Activated T-cell treated with anti-CD3 and anti-CD28 coated beads, Interleukin-2, amount 50 U/mL, for 72 hours (primary cell): ENCODE measurements around the gene PLXNA2. TPM values are rescaled to one million over a fixed set of nuclear protein-coding genes. Genes with fewer than 3 reads are reported as not detected.
A peak's percentile ranks its signal among the peaks of the same experiment; 100 is the strongest.

Experiments
- ATAC-seq, 2 donors: fragments of 150-1000 bp; cut with Tn5 transposase; replicated peaks in 1 of 2; 2 replicates each; pipeline ENCODE4 v1.10.0; 2021; ENCODE audit warnings: moderate library complexity in 2 of 2, mild to moderate bottlenecking in 1 of 2
- DNase-seq, 2 donors: peaks; one replicate each; pipeline ENCODE4 v3.0.0; 2021 to 2022; ENCODE audit warnings: mixed read lengths in 1 of 2
- H3K27ac Mint-ChIP-seq: one replicate; pipeline ENCODE4 v1.8.0; 2022; ENCODE audit warnings: mild to moderate bottlenecking, moderate library complexity, mixed read lengths
- H3K27me3 Mint-ChIP-seq: one replicate; pipeline ENCODE4 v1.8.0; 2022; ENCODE audit warnings: low read depth, mixed read lengths
- H3K36me3 Mint-ChIP-seq, 2 donors: one replicate each; pipeline ENCODE4 v1.8.0; 2022; ENCODE audit warnings: mixed read lengths in 2 of 2, mild to moderate bottlenecking in 1 of 2; ENCODE audit not compliant: insufficient read depth in 2 of 2
- H3K4me1 Mint-ChIP-seq: one replicate; pipeline ENCODE4 v1.8.0; 2022; ENCODE audit warnings: low read depth, mixed read lengths
- H3K4me3 Mint-ChIP-seq, 2 donors: one replicate each; pipeline ENCODE4 v1.8.0; 2022; ENCODE audit warnings: mild to moderate bottlenecking in 2 of 2, mixed read lengths in 2 of 2, moderate library complexity in 2 of 2
- H3K9me3 Mint-ChIP-seq, 2 donors: one replicate each; pipeline ENCODE4 v1.8.0; 2022; ENCODE audit warnings: mixed read lengths in 2 of 2
- total RNA-seq, 2 donors: library from RNA; stranded (reverse); gene quantifications; one replicate each; pipeline ENCODE4 v1.2.3, GENCODE V29; 2022

Gene PLXNA2
- total RNA-seq, 2 donors from 2014 or later, result 0.07 to 0.72 TPM

- Mint-ChIP-seq H3K27me3 (peaks cover 12% of the 10 kb centered on the region), H3K9me3 (no peaks in the 10 kb centered on the region), H3K27ac (no peak overlapping the region), H3K4me3 (no peak overlapping the region), H3K36me3 (no peaks in the 10 kb centered on the region), H3K4me1 (no peaks in the 10 kb centered on the region)
- no peak for ATAC-seq
- DNase-seq, result peak in 1 of 2 donors; percentile 7
Observed at GRCh38 chr1:207993477-207994445, 250.4 kb downstream of the PLXNA2 start.

DNA sequence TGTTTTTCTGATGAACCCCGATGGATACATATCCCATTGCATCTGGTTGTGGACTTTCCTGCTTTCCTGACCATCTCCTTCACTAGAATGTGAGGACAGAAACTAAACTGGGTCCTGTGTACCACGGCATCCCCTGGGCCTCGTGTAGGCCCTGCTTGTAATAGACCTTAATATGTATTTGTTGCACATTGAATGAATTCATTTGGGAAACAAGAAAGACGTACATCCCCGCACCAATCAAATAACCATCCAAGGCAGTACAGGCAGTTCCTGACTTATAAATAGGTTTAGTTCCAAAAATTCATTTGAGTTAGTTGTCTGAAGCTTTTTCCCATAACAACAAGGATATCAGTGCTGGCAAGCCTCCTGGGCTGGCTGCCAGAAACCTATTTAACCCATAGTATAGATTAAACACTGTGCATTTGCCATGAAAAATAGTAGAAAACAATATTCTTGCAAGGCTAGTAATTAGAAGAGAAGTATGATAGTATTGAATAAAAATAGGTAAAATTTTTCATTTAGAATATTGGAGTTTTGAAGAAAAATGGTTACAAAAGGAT lies 251.4 kb downstream of the PLXNA2 start:
- no peak for DNase-seq
- H3K27ac Mint-ChIP-seq, result no peak overlapping the region
- H3K4me3 Mint-ChIP-seq, result no peak overlapping the region
- H3K36me3 Mint-ChIP-seq, result no peaks in the 10 kb centered on the region
- H3K27me3 Mint-ChIP-seq, result peaks cover 15% of the 10 kb centered on the region
- ATAC-seq, result no peak
- H3K4me1 Mint-ChIP-seq, result no peaks in the 10 kb centered on the region
- no peaks in the 10 kb centered on the region for H3K9me3 Mint-ChIP-seq

- H3K27ac Mint-ChIP-seq, result no peak overlapping the region
- no peaks in the 10 kb centered on the region for H3K4me1 Mint-ChIP-seq
- DNase-seq (no peak), ATAC-seq (no peak)
- no peaks in the 10 kb centered on the region for H3K36me3 Mint-ChIP-seq
- H3K9me3 Mint-ChIP-seq, result no peaks in the 10 kb centered on the region
- H3K4me3 Mint-ChIP-seq, result no peak overlapping the region
- H3K27me3 Mint-ChIP-seq, result peaks cover 17% of the 10 kb centered on the region
Observed at GRCh38 chr1:207991583-207992026, 252.6 kb downstream of the PLXNA2 start.

DNA sequence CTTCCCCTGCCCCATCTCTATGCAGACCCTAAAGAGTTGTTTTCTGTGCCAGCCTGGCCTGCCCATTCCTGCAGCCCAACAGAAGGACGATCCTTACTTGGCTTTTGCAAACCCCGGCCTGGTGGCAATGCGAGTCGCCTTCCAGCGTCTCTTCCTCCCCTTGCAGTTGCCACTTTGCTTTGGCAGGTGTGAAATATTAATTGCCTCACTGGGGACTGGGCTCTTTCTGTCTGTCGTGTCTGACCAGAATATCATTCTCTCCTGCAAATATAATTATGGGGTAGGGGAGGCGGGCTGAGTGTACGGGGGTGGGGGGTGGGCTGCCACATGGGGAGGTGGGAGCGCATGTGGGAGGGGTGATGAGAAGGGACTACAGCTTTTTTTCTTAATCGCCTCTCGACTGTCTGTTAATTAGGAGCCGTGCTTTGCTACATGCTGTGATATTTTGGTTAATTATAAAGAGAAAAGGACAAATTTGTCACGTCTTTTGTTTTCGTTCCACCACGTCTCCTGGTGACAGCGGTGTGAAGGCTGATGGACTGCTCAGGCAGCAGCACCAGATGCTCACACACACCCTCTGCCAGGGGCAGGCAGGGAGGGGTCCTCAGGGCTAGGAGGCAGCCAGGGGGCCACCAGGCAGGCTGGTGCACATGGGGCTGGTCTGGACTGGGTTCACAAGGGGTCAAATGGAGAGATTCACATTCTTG lies 253.2 kb downstream of the PLXNA2 start:
- no peak for DNase-seq
- Mint-ChIP-seq H3K36me3 (no peaks in the 10 kb centered on the region), H3K27me3 (peaks cover 17% of the 10 kb centered on the region), H3K9me3 (no peaks in the 10 kb centered on the region), H3K4me1 (no peaks in the 10 kb centered on the region), H3K27ac (no peak overlapping the region), H3K4me3 (no peak overlapping the region)
- no peak for ATAC-seq

GRCh38 chr1:207990455-207990854 lies 253.7 kb downstream of the PLXNA2 start:
- Mint-ChIP-seq H3K4me1 (no peaks in the 10 kb centered on the region), H3K27ac (no peak overlapping the region), H3K27me3 (peaks cover 17% of the 10 kb centered on the region), H3K9me3 (no peaks in the 10 kb centered on the region), H3K4me3 (no peak overlapping the region), H3K36me3 (no peaks in the 10 kb centered on the region)
- no peak for DNase-seq
- ATAC-seq, result no peak

- ATAC-seq, result no peak
- Mint-ChIP-seq H3K27ac (no peak overlapping the region), H3K36me3 (no peaks in the 10 kb centered on the region), H3K4me3 (no peak overlapping the region), H3K9me3 (no peaks in the 10 kb centered on the region), H3K4me1 (no peaks in the 10 kb centered on the region), H3K27me3 (peaks cover 17% of the 10 kb centered on the region)
- no peak for DNase-seq
Observed at GRCh38 chr1:207988326-207989165, 255.6 kb downstream of the PLXNA2 start.

DNA sequence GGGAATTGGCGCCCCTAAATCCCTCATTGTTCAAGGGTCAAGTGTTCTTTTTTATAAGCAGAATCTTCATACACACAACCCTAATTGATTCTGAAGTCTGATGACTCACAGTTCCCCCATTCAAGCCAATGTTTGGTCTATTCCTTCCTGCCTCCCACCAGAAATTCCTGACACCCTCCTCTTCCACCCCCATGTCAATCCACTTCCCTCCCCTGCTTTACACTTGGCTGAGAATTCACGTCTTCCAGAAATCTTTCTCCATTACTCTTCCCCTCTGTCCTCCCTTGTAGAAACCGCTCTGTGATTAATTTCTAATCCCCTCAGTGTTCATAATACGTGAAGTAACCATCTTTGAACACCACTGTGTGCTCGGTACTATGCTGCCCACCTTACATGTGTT lies 257.0 kb downstream of the PLXNA2 start:
- peaks cover 23% of the 10 kb centered on the region for H3K27me3 Mint-ChIP-seq
- H3K27ac Mint-ChIP-seq, result no peak overlapping the region
- no peaks in the 10 kb centered on the region for H3K4me1 Mint-ChIP-seq
- ATAC-seq, result no peak
- no peaks in the 10 kb centered on the region for H3K36me3 Mint-ChIP-seq
- H3K9me3 Mint-ChIP-seq, result no peaks in the 10 kb centered on the region
- no peak for DNase-seq
- no peak overlapping the region for H3K4me3 Mint-ChIP-seq

GRCh38 chr1:207985996-207986395 lies 258.2 kb downstream of the PLXNA2 start:
- DNase-seq (no peak), ATAC-seq (no peak)
- Mint-ChIP-seq H3K9me3 (no peaks in the 10 kb centered on the region), H3K36me3 (no peaks in the 10 kb centered on the region), H3K27ac (no peak overlapping the region), H3K4me1 (no peaks in the 10 kb centered on the region), H3K4me3 (no peak overlapping the region), H3K27me3 (peaks cover 25% of the 10 kb centered on the region)

GRCh38 chr1:207984831-207985572 lies 259.2 kb downstream of the PLXNA2 start:
- Mint-ChIP-seq H3K36me3 (no peaks in the 10 kb centered on the region), H3K27me3 (peaks cover 18% of the 10 kb centered on the region)
- ATAC-seq, result no peak

DNA sequence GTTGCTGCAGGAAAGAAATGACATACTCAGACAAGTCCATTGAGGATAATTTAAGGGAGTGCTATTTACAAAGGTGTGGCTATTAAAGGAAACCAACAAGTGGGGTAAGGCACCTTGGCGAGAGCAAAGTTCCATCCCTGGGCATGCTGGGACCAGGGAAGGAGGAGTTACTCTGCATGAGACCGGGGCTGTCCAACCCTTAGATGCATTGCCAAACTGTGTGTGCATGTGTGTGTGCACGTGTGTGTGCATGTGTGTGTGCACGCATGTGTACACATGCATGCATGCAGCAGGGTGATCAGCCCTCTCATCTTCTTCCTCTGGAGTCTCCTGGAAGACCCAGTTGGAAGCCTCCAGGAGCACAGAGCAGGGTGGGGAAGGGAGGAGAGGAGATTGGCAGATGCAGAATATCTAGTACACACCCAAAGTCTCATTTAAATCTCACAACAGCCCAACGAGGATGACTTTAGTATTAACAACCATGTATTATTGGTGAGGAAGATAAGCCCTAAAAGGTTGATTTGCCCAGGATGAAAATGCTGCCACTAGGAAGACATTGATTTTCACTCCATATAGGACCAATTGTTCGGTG lies 261.0 kb downstream of the PLXNA2 start:
- DNase-seq (no peak), ATAC-seq (no peak)
- no peaks in the 10 kb centered on the region for H3K4me1 Mint-ChIP-seq
- H3K36me3 Mint-ChIP-seq, result no peaks in the 10 kb centered on the region
- peaks cover 19% of the 10 kb centered on the region for H3K27me3 Mint-ChIP-seq
- H3K9me3 Mint-ChIP-seq, result no peaks in the 10 kb centered on the region
- no peak overlapping the region for H3K27ac Mint-ChIP-seq
- no peak overlapping the region for H3K4me3 Mint-ChIP-seq

More at GRCh38 chr1:207984831-207985572, 259.2 kb downstream of the PLXNA2 start:
- H3K9me3 Mint-ChIP-seq, result no peaks in the 10 kb centered on the region
- H3K4me3 Mint-ChIP-seq, result no peak overlapping the region
- no peak overlapping the region for H3K27ac Mint-ChIP-seq
- no peaks in the 10 kb centered on the region for H3K4me1 Mint-ChIP-seq
- DNase-seq, result no peak

GRCh38 chr1:207981976-207982375 lies 262.2 kb downstream of the PLXNA2 start:
- Mint-ChIP-seq H3K27me3 (peaks cover 14% of the 10 kb centered on the region), H3K36me3 (no peaks in the 10 kb centered on the region), H3K27ac (no peak overlapping the region), H3K4me1 (no peaks in the 10 kb centered on the region), H3K4me3 (no peak overlapping the region), H3K9me3 (no peaks in the 10 kb centered on the region)
- no peak for DNase-seq
- ATAC-seq, result no peak

- Mint-ChIP-seq H3K9me3 (no peaks in the 10 kb centered on the region), H3K36me3 (no peaks in the 10 kb centered on the region), H3K4me3 (no peak overlapping the region), H3K27ac (no peak overlapping the region), H3K27me3 (peaks cover 20% of the 10 kb centered on the region), H3K4me1 (no peaks in the 10 kb centered on the region)
- no peak for DNase-seq
- ATAC-seq, result no peak
Observed at GRCh38 chr1:207978441-207978840, 265.7 kb downstream of the PLXNA2 start.
